ENCODE measurements around the gene SIGLEC10. TPM values are rescaled to one million over a fixed set of nuclear protein-coding genes. Genes with fewer than 3 reads are reported as not detected.
A peak's percentile ranks its signal among the peaks of the same experiment; 100 is the strongest.
"Not testable (repeated sequence)": the region's sequence is repeated elsewhere in the genome, so short reads cannot be mapped to it uniquely, and the experiment has no call there.

SIGLEC10 gene, protein sequence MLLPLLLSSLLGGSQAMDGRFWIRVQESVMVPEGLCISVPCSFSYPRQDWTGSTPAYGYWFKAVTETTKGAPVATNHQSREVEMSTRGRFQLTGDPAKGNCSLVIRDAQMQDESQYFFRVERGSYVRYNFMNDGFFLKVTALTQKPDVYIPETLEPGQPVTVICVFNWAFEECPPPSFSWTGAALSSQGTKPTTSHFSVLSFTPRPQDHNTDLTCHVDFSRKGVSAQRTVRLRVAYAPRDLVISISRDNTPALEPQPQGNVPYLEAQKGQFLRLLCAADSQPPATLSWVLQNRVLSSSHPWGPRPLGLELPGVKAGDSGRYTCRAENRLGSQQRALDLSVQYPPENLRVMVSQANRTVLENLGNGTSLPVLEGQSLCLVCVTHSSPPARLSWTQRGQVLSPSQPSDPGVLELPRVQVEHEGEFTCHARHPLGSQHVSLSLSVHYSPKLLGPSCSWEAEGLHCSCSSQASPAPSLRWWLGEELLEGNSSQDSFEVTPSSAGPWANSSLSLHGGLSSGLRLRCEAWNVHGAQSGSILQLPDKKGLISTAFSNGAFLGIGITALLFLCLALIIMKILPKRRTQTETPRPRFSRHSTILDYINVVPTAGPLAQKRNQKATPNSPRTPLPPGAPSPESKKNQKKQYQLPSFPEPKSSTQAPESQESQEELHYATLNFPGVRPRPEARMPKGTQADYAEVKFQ
- under 1 TPM; 0.72 to 0.98 TPM for total RNA-seq

- POLR2A ChIA-PET: interaction anchor here (0.8 kb wide), 1 partner anchor 137 kb away, joined by 3 read pairs; no protein-coding TSS in a partner anchor
- H3K4me3 Mint-ChIP-seq: no peak within 1 kb of the TSS
- CTCF ChIA-PET: interaction anchor here (0.6 to 1.4 kb wide), 7 partner anchors 9 to 78 kb away, joined by 3 to 8 read pairs (median 3); no protein-coding TSS in a partner anchor
These were observed at the start of gene SIGLEC10 for GRCh38 chr19:51417107-51417809. SIGLEC10 (minus strand) TSS chr19:51417642; CDS start chr19:51417581, 61 bp downstream.

DNA sequence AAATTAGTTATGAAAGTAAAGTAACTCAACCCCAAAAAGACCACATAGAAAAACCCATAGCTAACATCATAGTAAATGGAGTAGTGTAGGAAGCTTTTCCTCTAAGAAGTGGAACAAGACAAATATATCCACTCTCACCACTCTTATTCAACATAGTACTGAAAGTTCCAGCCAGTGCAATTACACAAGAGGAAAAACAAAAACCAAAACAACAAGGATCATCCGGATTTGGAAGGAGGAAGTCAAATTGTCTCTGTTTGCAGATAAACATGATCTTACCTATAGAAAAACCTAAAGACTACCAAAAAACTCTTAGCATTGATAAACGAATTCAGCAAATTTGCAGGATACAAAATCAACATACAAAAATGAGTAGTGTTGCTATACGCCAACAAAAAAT lies 49.3 kb upstream of the SIGLEC10 start:
- Mint-ChIP-seq H3K27ac (no peak overlapping the region), H3K9me3 (no peaks in the 10 kb centered on the region), H3K4me1 (peaks cover 22% of the 10 kb centered on the region), H3K27me3 (peaks cover 34% of the 10 kb centered on the region), H3K36me3 (ENCODE audit: low read depth) (no peaks in the 10 kb centered on the region), H3K4me3 (no peak overlapping the region)
- no peak for DNase-seq
- ChIA-PET CTCF (interaction anchor here (1.2 kb wide), 1 partner anchor 194 kb away, joined by 3 read pairs; no protein-coding TSS in a partner anchor), POLR2A (no interaction called here)

More at GRCh38 chr19:51417107-51417809, at the start of gene SIGLEC10:
- H3K9me3 Mint-ChIP-seq: no peaks in the 10 kb centered on the region
- H3K27me3 Mint-ChIP-seq: peaks cover 14% of the 10 kb centered on the region
- peak within 1 kb of the TSS; percentile 69 for H3K27ac Mint-ChIP-seq
- DNase-seq: peak; percentile 19
- H3K36me3 Mint-ChIP-seq (ENCODE audit: low read depth): no peaks in the 10 kb centered on the region
- peaks cover 10% of the 10 kb centered on the region for H3K4me1 Mint-ChIP-seq

GRCh38 chr19:51463976-51464581 lies 46.6 kb upstream of the SIGLEC10 start:
- CTCF ChIA-PET, H3K9me3 Mint-ChIP-seq: not testable (repeated sequence)

DNA sequence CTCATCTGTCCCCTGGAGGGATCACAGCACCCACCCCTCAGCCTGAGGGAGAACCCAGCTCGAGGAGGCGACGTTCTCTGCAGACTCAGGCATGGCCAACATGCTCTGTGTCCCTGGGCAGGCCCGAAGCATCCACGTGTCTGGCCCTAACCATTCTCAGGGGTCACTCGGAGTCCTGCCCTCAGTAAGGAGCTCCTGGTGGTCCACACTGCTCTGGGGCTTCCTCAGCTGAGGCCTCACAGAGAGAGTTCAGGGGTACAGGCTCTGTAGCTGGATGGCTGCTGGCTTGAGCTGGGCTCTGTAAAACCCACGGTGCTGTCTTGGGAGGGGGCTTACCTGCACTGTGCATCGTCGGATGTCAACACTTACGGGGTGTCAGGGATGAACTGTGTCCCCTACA lies 45.2 kb upstream of the SIGLEC10 start:
- Mint-ChIP-seq H3K27me3 (peaks cover 31% of the 10 kb centered on the region), H3K9me3 (no peaks in the 10 kb centered on the region), H3K4me1 (peaks cover 10% of the 10 kb centered on the region), H3K36me3 (ENCODE audit: low read depth) (no peaks in the 10 kb centered on the region), H3K4me3 (no peak overlapping the region), H3K27ac (no peak overlapping the region)
- DNase-seq: no peak
- ChIA-PET CTCF (interaction anchor here (1.3 to 2.6 kb wide), 2 partner anchors 11 to 199 kb away, joined by 3 to 11 read pairs; no protein-coding TSS in a partner anchor), POLR2A (interaction anchor here (0.7 kb wide), 1 partner anchor 236 kb away, joined by 3 read pairs; no protein-coding TSS in a partner anchor)

More at GRCh38 chr19:51463976-51464581, 46.6 kb upstream of the SIGLEC10 start:
- peaks cover 22% of the 10 kb centered on the region for H3K4me1 Mint-ChIP-seq
- H3K4me3 Mint-ChIP-seq; H3K36me3 Mint-ChIP-seq (ENCODE audit: low read depth); DNase-seq; H3K27ac Mint-ChIP-seq; POLR2A ChIA-PET: not testable (repeated sequence)
- peaks cover 34% of the 10 kb centered on the region for H3K27me3 Mint-ChIP-seq

DNA sequence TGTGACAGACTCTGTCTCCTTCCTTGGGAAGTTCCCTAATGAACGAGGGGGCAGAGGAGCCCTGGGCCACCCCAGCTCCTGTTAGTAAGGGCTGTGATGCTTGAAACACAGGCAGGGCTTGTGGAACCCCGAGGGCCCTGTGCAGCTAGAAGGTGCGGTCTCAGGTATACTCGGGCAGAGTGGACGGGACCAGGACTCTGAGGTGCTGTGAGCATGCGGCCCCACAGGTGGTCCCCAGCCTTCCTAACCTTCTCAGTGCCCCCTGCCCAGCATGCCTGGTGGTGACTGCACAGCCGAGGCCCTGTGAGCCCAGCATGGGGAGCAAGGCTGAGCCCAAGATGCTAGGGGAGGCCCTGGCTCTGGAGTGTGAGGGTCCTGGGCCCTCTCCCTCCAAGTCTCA lies 44.8 kb upstream of the SIGLEC10 start:
- POLR2A ChIA-PET: no interaction called here
- peaks cover 7% of the 10 kb centered on the region for H3K4me1 Mint-ChIP-seq
- H3K36me3 Mint-ChIP-seq (ENCODE audit: low read depth): no peaks in the 10 kb centered on the region
- H3K27ac Mint-ChIP-seq: no peak overlapping the region
- no peak for DNase-seq
- CTCF ChIA-PET: interaction anchor here (1.2 to 2.6 kb wide), 3 partner anchors 11 to 199 kb away, joined by 3 to 11 read pairs (median 3); no protein-coding TSS in a partner anchor
- peaks cover 31% of the 10 kb centered on the region for H3K27me3 Mint-ChIP-seq
- H3K9me3 Mint-ChIP-seq: no peaks in the 10 kb centered on the region
- H3K4me3 Mint-ChIP-seq: no peak overlapping the region

- DNase-seq: no peak
- no peaks in the 10 kb centered on the region for H3K36me3 Mint-ChIP-seq (ENCODE audit: low read depth)
- H3K27me3 Mint-ChIP-seq: peaks cover 28% of the 10 kb centered on the region
- H3K4me3 Mint-ChIP-seq: no peak overlapping the region
- POLR2A ChIA-PET: no interaction called here
- peaks cover 7% of the 10 kb centered on the region for H3K4me1 Mint-ChIP-seq
- H3K27ac Mint-ChIP-seq: no peak overlapping the region
- no peaks in the 10 kb centered on the region for H3K9me3 Mint-ChIP-seq
- CTCF ChIA-PET: interaction anchor here (1.2 to 2.6 kb wide), 3 partner anchors 12 to 199 kb away, joined by 3 to 11 read pairs (median 3); no protein-coding TSS in a partner anchor
These were observed 44.3 kb upstream of the SIGLEC10 start for GRCh38 chr19:51461723-51462161.

DNA sequence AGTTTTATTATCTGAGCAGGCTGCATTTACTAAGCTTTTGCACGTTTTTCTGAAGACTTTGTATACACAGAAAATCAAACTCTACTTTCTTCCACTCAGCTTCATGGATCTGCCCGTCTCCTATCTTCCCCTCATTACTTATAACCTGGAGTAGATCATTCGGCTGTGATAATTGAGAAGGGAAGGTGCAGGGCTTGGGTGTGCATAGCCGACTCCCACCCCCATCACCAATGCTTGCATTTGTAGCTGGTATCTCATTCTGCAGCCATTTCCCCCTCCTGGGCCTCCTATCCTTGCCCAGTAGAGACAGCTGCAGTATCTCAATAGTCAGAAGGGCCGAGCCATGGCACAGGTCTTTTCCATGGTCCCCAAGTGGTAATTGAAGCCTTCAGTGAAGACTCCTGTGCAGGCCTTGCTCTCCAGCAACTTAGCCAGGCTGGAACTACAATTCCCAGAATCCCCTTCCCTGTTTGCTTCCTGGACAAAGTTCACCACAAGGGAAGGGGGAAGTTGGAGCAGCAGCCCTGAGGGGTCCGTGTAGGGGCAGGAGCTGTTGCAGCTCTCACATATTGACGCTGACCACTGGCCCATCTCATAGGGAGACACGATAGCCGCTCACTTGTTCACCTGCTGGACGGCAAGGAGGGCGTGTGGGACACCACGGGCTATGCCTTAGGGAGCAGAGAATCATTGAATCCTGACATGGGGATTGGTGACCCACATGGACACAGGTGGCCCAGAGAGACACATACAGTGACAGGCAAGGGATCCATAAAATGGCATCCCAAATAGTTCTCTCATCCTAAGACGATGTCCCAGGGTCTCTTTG lies 42.9 kb upstream of the SIGLEC10 start:
- Mint-ChIP-seq H3K36me3 (ENCODE audit: low read depth) (no peaks in the 10 kb centered on the region), H3K4me1 (peaks cover 7% of the 10 kb centered on the region), H3K9me3 (no peaks in the 10 kb centered on the region), H3K4me3 (no peak overlapping the region), H3K27me3 (peaks cover 15% of the 10 kb centered on the region), H3K27ac (no peak overlapping the region)
- DNase-seq: no peak
- ChIA-PET CTCF (no interaction called here), POLR2A (no interaction called here)

- H3K27ac Mint-ChIP-seq: no peak overlapping the region
- H3K27me3 Mint-ChIP-seq: peaks cover 5% of the 10 kb centered on the region
- no peaks in the 10 kb centered on the region for H3K36me3 Mint-ChIP-seq (ENCODE audit: low read depth)
- H3K9me3 Mint-ChIP-seq: no peaks in the 10 kb centered on the region
- peaks cover 5% of the 10 kb centered on the region for H3K4me1 Mint-ChIP-seq
- ChIA-PET CTCF (interaction anchor here (0.7 kb wide), 1 partner anchor 437 kb away, joined by 3 read pairs; no protein-coding TSS in a partner anchor), POLR2A (no interaction called here)
- DNase-seq: no peak
- H3K4me3 Mint-ChIP-seq: no peak overlapping the region
These were observed 41.6 kb upstream of the SIGLEC10 start for GRCh38 chr19:51458899-51459505.

- CTCF ChIA-PET: interaction anchor here (0.7 kb wide), 1 partner anchor 438 kb away, joined by 3 read pairs; no protein-coding TSS in a partner anchor
- Mint-ChIP-seq H3K4me1 (peaks cover 4% of the 10 kb centered on the region), H3K27me3 (peaks cover 5% of the 10 kb centered on the region), H3K4me3 (no peak within 1 kb of the TSS), H3K27ac (no peak within 1 kb of the TSS), H3K9me3 (no peaks in the 10 kb centered on the region), H3K36me3 (ENCODE audit: low read depth) (no peaks in the 10 kb centered on the region)
- DNase-seq: no peak
- POLR2A ChIA-PET: no interaction called here
These were observed 40.7 kb upstream of the SIGLEC10 start, which contains the start of gene SIGLEC8 for GRCh38 chr19:51458051-51458645. SIGLEC8 (minus strand) TSS chr19:51458454; CDS start chr19:51458387, 67 bp downstream.

DNA sequence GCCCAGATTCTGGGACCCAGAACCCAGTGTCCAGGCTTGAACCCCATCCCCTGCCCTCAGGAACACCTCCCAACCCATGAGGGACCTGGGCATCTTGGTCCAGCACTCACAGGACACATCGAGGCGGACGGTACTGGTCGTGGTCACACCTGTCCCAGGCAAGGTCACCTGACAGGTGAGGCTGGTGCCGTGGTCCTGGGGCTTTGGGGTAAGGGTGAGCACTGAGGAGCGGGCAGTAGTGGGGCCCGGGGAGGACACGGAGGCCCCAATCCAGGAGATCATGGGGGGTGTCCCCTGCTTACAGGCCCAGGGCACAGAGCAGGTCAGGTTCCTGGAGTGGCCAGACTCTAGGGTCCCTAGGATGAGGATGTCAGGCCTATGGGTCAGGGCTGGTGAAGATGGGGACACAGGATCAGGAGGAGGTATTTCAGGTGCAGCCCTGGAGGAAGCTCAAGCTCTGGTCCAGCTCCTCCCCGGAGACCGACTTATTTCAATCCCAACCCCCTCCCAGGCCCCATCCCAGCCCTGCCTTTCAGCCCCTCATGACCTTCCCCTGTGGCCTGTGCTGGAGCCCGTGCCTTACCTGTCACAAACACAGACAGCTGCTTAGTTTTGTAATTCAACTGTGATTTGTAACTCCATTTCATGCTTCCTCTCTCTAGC lies 40.0 kb upstream of the SIGLEC10 start:
- Mint-ChIP-seq H3K27ac (no peak overlapping the region), H3K36me3 (ENCODE audit: low read depth) (no peaks in the 10 kb centered on the region), H3K4me3 (no peak overlapping the region), H3K4me1 (no peaks in the 10 kb centered on the region), H3K9me3 (no peaks in the 10 kb centered on the region), H3K27me3 (no peaks in the 10 kb centered on the region)
- ChIA-PET CTCF (no interaction called here), POLR2A (no interaction called here)
- DNase-seq: no peak
